OCI-M2 (cell line): ENCODE results near the gene HOXD9.

Source experiments
- DNase-seq: peaks from one replicate; lab custom pipeline; 2025; ENCODE audit not compliant: unreplicated experiment; lab: John Stamatoyannopoulos, UW

The HOXD9 gene

DNA sequence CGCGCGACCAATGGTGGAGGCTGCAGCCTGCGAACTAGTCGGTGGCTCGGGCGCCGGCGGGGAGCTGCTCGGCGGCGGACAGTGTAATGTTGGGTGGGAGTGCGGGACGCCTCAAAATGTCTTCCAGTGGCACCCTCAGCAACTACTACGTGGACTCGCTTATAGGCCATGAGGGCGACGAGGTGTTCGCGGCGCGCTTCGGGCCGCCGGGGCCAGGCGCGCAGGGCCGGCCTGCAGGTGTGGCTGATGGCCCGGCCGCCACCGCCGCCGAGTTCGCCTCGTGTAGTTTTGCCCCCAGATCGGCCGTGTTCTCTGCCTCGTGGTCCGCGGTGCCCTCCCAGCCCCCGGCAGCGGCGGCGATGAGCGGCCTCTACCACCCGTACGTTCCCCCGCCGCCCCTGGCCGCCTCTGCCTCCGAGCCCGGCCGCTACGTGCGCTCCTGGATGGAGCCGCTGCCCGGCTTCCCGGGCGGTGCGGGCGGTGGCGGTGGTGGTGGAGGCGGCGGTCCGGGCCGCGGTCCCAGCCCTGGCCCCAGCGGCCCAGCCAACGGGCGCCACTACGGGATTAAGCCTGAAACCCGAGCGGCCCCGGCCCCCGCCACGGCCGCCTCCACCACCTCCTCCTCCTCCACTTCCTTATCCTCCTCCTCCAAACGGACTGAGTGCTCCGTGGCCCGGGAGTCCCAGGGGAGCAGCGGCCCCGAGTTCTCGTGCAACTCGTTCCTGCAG is at the start of gene HOXD9:
Gene HOXD9, plus strand, starts transcription at position 37 of the 728 bp plus-strand sequence. Its CDS starts 50 bp downstream, at position 87.
- DNase-seq, result no peak

DNA sequence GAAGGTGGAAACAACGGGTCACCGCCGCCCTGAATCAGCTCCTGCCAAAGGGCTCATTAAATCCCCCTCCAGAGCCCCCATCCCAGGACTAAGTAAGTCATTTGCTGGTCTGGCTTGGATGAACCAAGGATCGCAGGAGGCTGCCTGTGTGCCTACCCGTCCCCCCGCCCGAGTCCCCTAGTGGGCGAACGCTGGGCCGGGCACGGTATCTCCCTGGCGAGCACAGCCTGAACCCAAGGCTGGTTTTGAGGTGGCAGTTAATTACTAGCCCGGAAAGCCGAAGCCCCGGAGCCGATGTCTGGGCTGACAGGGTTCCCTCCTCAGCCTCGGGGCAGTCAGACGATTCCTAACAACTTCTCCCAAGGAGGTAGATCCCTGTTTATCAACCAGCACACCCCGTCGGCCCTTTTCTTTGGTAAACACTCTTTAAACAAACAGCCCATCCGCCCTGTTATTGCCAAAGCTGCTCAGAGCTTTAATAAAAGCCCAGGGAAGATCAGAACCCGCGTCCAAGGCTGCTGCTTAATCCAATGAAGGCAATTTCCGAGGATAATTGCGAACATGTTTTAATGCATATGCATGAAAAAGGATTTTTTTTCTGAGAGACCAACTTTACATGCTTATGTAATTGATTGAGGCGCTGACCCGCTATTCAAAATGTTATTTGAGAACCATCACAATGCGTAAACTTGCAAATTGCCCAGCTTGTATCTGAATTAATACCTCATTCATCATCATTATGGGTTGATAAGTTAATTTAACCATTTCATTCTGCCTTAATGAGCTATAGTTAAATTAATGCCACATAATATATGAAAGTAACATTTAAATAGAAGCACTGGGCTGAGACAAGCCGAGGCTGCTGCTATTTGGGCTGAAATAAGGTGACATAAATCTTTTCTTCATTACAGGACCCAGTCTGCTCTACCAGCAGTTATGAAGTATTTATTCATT is 49.3 kb upstream of the HOXD9 start:
- no peak for DNase-seq

DNA sequence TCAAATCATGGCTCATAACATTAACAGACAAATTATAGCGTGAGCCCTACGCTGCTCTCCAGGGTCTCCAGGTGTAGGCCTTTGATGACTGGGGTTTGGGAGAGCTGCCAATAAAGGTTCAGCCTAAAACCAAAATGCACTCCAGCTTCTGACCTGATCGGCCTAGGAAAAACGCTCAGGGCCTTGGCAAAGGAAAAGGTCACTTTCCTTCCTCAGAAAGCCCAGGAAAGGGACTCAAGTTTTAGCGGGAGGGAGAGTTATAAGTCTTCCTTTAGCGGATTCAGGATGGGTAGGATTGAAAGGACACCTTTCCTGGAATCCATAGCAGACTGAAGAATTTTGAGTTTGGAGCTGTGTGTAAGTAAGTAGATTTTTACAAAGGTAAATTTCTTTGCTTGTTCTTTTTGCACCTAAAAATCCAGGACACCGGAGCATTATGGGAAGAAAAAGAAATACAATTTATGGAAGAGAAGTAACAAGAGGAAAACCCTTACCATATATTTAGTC is 47.5 kb upstream of the HOXD9 start:
- no peak for DNase-seq

DNA sequence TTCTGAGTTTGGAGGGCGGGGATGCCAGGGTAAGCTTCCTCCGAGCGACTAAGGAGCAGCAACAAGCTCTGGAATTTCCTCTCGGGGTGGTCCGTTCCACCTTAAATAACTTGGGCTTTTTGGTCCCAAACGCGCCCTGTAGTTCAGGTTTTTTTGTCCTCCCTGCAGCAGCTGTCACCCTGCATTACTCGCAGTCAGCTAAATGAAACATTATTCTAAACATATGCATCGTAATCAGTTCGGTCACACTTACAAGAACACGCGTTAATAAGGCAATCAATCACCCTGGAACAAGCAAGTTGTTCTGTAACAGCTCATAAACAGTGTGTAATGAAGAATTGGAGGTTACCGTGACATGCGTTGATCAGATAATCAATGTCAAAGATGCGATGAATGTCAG is 47.0 kb upstream of the HOXD9 start:
- DNase-seq, result no peak

DNA sequence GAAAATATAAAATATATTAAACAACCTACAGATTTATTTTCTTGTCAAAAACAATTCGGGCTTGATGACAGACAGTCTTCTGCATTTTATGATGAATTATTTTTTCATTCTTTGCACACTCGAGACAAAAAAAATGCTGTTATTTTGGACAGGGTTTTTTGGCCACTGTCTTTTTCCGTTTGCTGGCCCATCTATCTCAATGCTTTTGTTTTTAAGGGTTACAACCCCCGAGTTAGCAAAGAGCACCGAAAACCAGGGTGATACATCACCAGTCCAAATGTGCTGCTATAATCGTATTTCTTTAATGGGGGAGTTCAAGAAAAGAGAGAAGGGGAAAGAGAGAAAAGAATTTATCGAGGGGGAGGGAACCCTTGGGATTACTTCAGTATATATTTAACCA is 46.5 kb upstream of the HOXD9 start:
- no peak for DNase-seq

DNA sequence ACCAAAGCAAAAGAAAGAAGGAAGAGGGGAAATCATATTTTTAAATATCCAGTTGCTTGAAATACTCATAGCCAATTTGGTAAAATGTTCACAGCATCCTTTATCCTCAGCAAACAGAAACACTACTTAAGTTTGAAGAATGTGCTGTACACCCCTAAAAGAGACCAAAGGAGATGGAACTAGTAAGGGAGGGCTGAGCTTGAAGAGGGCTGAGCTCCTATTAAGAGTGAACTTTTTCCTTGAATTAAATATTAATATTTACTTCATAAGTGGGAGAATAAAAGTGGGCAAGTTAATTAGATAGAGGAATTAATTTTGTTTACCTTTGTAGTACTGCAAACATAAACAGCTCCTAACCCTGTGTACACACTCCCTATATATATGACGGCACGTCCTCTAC is 45.7 kb upstream of the HOXD9 start:
- no peak for DNase-seq

DNA sequence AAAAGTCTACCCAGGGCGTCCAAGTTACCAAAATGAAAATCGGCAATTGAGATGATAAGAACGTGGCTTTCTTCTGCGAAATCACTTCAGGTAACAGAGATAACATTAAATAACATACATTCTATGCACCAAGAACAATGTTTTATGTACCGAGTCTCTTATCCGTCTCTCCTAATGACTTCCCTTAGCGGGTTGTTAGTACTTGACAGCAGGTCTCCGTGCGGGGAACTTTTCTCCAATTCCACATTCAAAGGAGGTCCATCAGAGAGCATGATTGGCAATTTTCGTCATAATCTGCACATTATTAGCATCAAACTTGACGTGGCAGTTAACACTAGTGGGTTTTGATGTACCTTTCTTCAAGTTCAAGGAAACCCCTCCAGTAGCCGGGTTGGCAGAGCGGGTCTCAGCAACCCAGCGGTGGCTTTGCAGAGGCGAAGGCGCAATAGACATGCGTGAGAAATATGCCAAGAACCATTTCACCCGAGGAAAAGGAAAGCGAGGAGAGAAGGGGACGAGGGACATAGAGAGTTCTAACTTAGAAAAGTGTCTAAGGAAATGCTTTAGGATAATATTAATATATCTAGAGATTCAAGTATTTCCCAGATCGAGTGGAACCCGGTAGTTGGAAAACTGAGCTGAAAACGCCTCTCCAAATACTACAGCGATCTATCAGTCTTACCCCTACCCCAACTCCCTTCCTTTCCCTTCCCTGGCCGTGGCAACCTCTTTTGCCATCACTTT is 43.8 kb upstream of the HOXD9 start:
- DNase-seq, result no peak

DNA sequence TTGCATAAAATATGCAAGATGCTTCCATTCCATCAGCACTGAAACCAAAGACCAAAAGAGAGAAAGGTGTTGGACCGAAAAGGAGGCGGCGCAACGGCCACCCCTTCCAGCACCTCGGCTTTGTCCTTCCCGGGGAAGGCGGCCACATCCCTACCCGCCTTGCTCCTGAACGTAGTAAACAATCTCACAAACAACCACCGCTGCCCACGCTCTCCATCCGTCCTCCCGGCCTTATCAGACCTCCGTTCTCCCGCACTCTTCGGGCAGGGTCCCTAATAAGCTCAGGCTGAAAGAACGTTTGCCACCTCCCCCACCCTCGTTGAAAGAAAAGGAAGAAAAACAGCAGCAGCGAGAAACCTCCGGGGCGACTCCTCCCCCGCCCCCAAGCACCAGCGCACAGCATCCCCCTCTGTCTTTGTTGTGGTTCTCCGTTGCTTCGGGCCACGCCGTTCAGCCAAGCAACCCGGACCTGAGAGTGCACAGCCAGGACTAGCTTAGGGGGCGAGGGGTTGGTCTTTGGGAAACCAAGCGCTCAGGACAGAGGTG is 43.2 kb upstream of the HOXD9 start:
- no peak for DNase-seq

DNA sequence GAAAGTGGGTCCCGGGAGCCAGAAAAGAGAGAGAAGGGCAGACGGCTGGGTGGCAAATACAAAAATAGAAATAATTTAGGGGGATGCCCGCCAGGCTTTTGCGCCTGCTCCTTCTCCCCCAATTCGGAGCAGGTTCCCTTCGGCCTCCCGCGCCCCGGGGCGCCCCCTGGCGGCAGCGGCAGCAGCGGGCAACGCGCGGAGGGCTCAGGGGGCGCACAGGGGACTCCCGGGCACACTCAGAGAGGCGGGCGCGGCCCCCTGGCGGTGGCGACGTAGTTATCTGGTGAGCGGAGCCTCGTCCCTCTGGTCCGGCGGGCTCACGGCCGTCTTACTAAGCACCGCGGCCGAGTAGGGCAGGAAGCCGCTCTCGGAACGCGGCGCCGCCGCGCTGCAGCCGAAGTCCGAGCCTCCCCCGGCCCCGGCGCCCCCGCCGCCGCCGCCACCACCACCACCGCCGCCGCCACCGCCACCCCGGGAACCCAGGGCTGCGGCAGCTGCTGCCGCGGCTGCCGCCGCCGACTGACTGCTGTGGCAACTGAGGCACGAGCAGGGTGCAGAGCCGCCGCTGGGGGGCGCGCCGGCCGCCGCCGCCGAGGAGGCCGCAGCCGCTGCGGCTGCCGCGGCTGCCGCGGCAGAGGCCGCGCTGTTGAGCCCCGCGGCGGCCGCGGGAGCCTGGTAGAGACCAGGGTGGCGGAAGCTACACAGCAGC is 42.5 kb upstream of the HOXD9 start:
- DNase-seq, result peak; percentile 31

DNA sequence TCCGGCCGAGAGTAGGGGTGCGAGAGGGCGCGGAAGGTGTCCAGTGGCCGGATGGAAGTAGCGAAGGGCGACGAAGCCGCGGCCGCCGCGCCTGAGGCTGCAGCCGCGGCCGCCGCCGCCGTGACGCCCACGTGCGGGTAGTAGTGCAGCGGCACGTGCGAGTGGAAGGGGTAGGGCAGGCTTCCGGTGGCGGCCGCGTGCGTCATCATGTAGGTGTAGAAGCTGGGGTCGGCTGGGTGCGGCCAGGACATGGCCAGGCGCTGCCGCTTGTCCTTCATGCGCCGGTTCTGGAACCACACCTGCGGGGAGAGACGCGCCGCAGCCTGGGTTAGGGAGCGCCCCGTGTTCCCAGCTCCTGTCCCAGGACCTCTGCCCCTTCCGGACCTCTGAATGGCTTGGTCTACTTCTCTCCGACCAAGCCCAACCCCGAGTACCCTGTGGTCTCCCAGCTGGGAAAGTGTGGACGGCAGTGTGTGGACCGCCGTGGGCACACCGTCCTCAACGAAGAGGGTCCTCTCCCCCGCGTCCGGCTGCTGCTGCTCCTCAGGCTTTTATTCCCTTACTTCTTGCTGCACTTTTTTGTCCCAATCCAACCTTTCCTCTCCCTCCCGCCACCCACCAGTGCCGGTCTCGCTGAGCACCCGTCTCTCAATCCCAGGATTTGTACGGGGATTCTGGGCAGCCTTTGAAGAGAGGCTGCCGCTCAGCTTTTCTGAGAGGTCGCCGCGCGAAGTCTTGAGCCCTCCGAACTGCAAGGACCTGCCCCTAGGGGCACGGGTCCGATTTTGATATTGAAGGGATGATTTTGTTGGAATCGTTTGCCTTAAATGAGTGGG is 41.8 kb upstream of the HOXD9 start:
- DNase-seq, result no peak

DNA sequence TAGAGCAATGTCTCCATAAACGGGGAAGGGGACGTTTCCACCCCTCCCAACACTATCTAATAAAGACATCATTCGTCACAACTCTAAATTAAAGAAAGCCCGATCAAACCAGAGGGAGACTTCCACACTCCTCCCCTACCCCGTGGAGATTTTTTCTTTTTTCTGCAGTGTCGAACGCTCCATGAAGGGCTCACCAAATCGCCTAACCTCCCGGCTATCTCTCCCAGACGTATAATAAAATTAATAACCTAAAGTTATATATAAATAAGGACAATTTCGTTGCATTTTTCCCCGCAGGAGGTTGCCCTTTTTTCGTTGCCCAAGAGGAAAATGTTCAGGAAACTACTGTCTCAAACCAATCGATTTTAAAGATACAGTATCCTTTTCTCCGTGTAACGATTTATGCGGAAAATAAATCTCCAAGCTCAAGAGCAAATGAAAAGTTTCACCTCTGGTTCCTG is 41.1 kb upstream of the HOXD9 start:
- no peak for DNase-seq

DNA sequence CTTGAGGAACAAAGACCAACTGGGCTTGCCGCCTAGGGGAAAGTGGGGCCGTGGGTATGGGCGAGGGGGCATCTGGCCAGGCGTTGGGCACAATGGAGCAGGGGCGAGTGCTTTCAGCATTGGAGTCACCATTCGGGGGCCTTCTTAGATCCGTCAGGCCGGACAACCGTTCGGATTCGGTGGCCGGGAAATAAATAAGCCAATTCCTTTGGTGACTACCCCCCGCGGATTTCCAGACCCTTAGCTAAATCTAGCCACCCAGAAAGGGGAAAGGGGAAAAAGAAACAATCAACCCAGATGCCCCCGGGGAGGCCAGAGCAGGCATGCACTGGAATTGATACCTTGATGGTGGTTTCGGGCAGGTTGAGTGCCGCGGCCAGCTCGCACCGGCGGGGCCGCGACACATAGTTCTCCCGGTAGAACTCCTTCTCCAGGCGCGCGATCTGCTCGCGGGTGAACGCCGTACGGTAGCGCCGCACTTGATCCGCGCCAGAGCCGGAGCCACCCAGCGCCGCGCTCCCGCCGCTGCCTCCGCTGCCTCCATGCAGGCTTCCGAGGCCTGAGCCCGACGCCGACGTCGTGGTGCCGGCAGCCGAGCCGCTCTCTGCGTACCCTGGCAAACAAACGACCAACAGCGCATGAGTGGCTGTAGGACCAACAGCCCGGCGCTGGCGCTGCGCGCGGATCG is 40.5 kb upstream of the HOXD9 start:
- no peak for DNase-seq

DNA sequence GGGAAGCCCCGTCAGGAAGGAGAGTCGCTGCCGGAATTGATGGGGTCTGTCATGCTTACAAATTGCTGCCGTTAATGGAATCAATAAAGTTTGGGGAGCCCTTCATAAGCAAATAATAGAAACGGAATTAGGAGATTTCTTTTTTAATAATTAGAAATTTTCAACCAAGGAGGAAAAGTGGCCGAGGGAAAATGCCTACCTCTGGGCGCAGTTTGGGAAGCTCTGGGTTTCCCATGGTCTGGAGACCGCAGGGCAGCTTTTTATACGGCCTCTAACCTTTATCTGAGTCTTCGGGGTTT is 40.0 kb upstream of the HOXD9 start:
- DNase-seq, result no peak

DNA sequence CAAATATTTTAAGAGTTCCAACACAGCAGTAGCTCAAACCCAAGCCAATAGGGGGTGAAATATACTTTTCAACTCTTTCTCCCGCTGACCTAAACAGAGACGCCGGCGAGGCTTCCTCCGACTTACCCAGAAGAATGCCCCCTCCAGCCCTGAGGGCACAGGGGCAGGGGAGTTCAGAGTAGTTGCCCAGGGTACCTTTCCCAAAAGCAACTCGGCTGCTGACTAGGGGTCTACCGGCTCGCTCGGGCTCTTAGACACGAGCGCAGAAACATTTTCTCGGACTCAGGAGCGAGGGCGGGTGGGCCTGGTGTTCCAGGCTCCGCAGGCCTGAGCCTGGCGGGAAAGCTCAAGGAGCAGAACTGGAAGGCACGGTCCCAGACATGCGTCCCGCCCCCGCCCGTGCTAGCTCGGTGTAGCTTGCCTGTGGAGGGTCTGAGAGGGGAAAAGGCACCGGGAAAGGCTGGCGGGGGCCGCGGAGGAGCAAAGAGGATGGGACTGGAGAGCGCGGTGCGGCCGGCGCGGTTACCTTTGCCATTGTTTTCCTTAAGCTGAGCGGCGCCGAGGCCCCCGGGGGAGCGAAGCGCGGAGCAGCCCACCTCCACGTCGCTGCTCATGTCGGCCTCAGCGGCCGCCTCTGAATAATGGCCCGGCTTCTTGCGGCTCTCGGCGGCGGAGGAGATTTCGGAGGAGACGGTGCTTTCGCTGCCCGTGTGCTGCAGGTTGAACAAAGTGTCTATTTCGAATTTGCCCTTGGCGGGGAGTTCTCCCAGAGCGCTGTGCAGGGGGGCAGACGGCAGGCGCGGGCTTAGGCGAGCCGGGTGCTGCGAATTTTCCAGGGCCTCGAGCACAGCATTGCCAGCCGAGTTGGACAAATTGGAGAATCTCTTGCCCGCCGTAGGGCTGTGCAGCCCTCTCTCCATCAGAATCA is 39.4 kb upstream of the HOXD9 start:
- DNase-seq, result no peak

DNA sequence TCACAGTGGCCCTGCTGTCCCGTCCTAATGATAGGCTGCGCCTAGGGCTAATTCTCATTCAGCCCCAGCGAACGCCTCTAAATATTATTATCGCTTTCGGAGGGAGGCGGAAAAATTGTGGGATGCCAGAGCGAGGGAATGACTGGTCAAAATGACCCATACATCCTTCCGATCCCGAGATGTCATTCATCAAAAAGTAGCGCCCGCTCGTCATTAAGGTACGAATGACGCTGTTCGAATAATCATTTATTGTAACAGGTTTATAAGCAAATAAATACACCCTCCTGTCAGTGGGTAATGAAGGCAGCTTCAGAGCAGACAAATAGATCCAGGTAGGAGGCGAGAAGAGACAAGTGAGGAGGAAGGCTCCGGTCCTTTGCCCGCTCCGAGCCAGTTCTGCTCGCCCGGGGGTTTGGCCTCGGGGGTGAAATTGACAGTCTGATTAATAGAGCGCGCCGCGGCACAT is 38.7 kb upstream of the HOXD9 start, which contains the start of gene EVX2:
Gene EVX2, minus strand, starts transcription at position 167 of the 466 bp plus-strand sequence. CDS start 186 bp downstream, outside the sequence.
- DNase-seq, result no peak

DNA sequence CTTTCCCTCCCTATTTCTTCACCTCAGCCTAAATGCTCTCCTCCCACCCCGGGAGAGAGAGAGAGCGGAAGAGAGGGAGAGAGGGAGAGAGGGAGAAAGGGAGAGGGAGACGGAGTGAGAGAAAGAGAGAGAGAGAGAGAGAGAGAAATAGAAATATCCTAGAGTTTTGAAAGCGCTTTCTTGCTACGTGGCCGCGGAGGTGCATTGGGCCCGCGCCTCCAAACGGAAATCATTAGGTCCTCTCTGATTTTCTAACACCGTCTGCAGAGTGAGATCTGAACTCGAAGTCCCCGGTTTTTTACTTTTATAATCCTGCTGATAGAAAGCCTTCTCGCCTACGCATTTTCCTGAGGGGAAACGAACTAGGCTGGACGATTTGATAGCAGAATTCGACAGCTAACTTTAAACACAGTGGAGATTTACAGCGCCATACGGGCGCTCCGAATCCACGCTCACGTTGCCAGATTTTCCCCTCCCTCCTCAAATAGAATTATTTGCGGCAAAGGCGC is 37.9 kb upstream of the HOXD9 start:
- no peak for DNase-seq

DNA sequence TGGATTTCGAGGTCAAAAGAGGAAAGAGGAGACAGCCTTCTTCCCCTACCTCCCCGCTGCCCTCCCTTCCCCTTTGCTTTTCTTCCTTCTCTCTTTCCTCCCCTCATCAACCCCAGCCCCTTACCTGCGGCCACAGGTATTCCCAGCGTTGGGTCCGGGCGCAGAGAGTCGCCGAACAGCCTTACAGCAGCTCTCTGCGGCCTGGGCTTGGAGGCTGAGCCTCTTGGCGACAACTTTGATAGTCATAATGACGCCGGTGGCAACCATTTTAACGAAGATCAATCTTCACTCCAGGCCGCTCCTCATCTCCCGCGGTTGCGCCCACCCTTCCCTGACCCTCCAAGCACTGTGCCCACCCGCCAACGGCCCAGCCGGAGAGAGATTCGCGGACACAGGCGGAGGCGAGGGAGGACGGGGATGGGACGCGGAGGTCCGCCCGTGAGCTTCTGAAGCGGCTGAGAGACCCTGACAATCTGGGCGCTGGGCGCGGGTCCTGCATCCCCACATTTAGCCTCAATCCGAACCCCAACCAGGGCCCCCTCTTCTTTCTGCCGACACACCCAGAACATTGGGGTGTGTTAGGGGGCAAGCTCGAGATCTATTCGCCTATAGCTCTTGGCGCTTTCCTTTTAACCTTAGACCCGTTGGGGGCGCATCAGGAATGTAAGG is 37.3 kb upstream of the HOXD9 start:
- no peak for DNase-seq
